Endothelial cell of hepatic sinusoid (primary cell): ENCODE results near the gene WDR72.

Experiments used
- in situ Hi-C: cut with HindIII; loops from 2 replicates; pipeline ENCODE4 v1.10.0; 2017; ENCODE audit warnings: low sequenced_read_pairs

Gene WDR72

GRCh38 chr15:53611145-53611920 is 148.1 kb downstream of the WDR72 start:
- in situ Hi-C loops = no loop called here

DNA sequence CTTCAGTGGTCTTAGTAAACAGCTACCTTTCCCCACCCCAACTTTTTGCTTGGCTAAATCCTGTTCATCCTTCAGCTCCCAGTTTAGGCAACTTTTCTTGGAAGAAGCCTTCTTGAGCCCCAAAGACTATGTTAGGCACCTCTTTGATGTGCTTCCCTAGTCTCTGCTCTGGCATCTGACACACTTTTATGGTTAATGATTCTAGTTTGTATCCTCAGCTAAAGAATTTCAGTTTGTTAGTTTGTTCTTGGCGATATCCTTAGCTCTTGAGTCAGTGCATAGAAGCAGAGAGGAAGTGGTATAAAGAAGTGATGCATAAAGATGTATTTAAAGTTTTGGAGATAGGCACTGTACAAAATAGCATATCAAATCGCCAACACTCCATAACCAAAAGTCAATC is 168.4 kb downstream of the WDR72 start:
- in situ Hi-C loops = no loop called here

GRCh38 chr15:53590380-53590779 is 169.1 kb downstream of the WDR72 start:
- in situ Hi-C loops = no loop called here

GRCh38 chr15:53589520-53590057 is 169.9 kb downstream of the WDR72 start:
- in situ Hi-C loops = no loop called here

DNA sequence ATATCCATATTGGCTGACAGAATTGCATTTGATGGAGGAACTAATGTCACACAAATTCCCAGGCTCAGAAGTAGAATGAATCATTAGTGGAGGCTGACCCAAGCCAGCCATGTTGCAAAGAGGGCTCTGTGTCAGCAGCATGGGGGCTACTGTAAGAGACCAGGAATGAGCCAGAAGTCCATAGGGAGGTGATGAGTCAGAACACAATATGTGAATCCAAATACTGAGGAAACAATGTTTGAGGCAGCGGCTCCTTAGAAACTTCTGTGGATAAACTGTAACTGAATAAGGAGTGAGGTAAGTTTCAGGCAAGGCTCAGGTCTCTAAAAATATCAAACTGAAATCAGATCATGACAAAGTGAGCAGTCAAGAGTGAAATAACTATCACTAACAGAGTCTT is 170.7 kb downstream of the WDR72 start:
- in situ Hi-C loops = no loop called here

DNA sequence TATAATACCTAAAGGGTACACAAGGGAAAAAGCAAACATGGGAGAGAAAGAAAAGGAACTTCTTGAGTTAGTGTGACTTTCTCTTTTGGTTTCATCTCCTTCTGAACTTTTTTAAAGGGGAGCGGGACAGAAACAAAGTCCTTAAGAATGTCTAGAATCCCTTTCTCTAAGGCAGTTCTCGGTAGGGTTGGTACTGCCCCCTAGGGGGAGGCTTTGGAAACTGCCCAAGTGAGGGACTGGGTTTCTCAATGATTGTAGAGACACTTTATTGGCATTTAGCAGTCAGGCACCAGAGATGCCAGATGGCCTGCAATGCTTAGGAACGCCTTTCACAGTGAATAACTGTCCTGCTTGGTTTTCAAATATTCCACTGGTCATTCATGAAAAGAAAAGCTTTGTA is 172.7 kb downstream of the WDR72 start:
- in situ Hi-C loops = no loop called here

GRCh38 chr15:53581513-53581912 is 177.9 kb downstream of the WDR72 start:
- in situ Hi-C loops = no loop called here

DNA sequence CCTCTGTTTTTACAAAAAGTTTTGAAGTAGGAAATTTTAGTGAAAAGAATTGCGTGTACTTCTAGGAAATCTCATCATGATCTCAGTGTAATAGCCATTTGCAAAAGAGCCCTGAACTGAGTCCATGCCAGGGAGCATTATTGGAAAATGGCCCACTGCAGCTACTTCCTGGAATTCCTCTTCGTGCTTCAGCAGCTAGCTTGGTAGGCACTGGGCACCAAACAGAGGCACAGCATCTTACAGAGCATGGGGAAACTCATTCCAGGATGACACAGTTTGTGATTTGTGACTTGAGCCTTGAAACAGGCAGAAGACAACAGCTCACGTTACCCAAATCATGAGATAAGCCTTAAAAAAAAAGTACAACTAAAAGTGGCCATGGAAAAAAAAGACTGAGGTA is 179.1 kb downstream of the WDR72 start:
- in situ Hi-C loops = no loop called here

DNA sequence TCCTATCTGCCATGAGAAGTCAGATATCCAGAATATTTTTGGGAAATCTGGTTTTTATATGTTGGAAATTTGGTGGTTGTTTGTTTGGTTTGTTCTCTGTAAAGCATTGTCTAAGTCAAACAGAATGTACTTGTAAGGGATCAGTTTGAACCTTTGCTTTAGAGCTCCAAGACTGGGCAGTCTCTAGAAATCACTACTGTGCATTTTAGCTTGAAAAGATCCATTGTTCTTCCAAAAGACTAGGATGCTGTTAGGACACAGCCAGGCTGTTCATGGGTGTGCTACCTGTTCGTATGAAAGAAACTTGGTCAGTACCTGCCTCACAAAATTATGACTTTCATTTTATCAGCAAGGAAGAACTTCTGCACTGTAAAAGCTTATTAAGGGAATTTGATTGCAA is 182.6 kb downstream of the WDR72 start:
- in situ Hi-C loops = no loop called here

- in situ Hi-C loops = no loop called here
These were observed 186.4 kb downstream of the WDR72 start for GRCh38 chr15:53573091-53573490.

DNA sequence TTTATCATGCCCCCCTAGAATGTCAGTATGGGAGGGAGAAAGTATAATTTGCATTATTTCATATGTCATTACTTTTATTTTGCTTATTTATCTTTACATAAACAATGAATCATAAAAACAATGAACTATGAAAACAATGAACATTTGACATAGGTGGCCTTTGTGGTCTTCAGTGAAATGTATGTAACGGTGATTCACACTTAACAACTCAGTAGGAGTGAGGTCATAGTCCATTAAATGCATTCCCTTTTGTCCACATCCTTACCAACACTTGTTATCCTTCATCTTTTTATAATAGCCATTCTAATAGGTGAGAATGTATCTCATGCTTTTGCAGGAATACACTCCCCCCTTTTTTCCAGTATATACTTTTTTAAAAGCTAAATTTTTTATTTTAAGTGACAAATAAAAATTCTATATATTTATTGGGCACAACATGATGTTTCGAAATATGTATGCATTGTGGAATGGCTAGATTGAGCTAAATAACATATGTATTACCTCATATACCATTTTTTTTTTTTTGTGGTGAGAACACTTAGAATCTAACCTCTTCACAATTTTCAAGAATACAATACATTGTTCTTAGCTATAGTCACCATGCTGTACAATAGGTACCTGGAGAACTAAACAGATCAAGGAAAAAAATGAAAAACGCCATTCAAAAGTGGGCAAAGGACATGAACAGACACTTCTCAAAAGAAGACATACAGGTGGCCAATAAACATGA is 189.5 kb downstream of the WDR72 start:
- in situ Hi-C loops = no loop called here

- in situ Hi-C loops = no loop called here
These were observed 192.6 kb downstream of the WDR72 start for GRCh38 chr15:53566912-53567311.

GRCh38 chr15:53565721-53566120 is 193.7 kb downstream of the WDR72 start:
- in situ Hi-C loops = no loop called here

DNA sequence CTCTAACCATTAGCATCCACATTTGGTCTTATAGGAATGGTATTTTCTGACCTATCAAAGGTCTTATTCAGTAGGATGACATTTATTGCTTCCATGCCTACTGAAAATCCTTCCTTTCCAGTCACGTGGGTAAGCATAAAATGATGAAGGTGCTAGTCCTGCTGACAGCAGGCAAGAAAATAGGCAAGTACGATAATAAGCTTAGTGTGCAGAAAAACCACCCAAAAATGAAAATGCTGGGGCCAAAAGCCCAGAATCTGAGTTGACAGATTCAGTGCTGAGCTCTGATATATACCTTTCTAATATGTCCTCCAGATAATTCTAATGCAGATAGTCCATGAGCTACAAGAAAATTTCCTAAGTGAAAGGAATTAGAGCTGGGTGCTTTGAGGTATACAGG is 194.8 kb downstream of the WDR72 start:
- in situ Hi-C loops = no loop called here

GRCh38 chr15:53563627-53564026 is 195.8 kb downstream of the WDR72 start:
- in situ Hi-C loops = no loop called here

DNA sequence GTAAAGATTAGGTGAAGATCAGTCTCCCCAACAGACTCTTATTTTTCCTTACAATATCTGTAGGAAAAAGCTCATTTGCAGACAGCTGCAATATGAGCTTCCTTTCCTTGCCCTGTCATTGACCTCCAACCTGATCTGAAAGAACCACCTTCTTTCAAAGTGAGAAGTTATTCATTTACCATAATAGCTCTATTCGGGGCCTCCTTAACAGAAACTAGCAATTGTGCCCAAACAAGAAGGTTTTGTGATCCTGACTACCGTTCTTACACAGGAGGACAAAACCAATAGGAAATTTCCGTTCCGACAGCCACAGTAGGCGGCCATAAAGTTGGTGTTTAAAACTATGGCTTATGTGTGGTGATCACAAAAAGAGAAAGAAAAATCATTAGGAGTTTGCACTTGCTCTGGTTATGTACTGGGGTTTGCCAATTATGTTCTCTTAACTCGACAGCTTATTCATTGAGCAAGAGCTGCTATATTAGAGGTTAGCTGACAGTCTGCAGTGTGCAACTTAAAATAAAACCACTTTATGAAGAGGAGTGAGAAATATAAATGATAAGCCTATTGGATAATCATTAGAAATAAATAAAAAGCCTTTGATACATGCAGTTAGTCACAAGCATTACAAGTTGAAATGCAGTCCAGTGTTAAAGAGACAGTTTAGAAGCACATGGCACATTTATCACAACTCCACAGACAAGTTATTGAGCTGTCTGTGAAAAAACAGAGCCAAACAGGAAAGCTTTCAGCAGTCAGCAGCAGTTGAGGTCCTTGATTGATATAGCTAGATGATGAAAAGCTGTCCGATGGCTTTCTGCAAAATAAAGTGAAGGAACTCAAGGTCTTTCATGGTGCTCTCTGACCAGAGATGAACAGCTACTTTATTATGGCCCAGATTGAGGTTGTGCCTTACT is 199.8 kb downstream of the WDR72 start:
- in situ Hi-C loops = no loop called here

DNA sequence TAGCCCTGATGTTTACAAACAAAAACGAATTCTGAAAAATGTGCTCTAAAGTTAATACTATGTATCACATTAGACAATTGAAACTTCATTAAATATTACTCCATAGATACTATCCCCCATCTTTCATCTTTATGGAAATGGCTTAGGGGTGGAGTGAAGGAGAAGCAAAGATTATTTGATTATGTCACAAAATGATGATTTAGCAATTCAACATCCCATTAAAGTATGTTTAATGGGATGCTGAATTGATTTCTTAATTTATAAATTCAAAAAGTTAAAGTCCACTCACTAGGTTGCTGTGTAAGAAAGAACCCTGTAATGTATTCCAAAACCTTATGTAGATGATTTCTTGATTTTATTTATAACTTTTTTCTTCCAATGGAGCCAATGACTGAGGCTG is 201.1 kb downstream of the WDR72 start:
- in situ Hi-C loops = no loop called here

DNA sequence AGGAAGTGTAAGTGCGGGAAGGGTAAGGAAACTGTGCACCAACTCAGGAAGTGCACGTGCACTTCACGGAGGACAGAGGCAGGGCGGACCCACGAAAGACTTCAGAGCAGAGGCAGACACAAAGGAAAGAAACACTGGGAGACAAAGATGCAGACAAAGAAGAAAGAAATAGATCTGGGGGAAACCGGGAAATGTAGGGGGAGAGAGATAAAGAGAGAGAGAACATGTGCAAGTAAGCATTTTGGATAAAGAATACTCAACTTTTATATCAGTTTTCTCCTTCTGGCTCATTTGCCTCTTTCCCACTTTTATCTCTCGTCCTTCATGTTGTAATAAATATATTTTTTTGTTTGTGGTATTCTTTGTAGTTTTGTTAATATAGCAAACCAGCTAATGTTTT is 204.2 kb downstream of the WDR72 start:
- in situ Hi-C loops = no loop called here

GRCh38 chr15:53549697-53550305 is 209.7 kb downstream of the WDR72 start:
- in situ Hi-C loops = no loop called here

- in situ Hi-C loops = no loop called here
These were observed 211.2 kb downstream of the WDR72 start for GRCh38 chr15:53548236-53548635.
